Measurements from ENCODE around the gene MYCBPAP.
A peak's percentile ranks its signal among the peaks of the same experiment; 100 is the strongest.
"Not testable (repeated sequence)": the region's sequence is repeated elsewhere in the genome, so short reads cannot be mapped to it uniquely, and the experiment has no call there.

MYCBPAP gene

DNA sequence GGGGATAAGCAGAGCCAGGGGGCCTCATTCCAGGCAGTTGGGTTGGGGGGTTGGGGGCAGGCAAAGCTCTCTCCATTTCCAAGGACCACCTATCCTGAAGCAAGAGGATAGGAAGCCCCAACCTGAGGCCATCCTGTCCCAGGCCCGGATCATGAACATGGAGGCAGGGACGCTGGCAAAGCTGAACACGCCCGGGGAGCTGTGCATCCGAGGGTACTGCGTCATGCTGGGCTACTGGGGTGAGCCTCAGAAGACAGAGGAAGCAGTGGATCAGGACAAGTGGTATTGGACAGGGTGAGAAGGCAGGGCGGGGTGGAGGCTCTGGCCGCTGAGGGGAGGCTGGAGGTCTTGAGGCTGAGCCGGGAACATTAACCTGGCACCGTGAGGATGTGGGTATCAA is 36.0 kb upstream of the MYCBPAP start:
- DNase-seq (ENCODE audit: low read depth): no peak

DNA sequence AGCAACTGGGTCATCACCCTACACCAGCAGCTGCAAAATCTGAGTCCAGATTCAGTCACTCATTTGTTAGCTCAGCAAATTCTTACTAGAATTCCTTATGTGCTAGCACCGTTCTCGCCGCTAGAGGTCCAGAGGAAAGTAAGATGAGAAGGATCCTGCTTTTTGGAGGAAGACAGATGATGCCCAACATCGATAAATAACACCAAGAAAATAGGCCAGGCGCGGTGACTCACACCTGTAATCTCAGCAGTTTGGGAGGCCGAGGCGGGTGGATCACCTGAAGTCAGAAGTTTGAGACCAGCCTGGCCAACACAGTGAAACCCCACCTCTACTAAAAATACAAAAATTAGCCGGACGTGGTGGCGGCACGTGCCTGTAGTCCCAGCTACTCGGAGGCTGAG is 35.5 kb upstream of the MYCBPAP start:
- DNase-seq (ENCODE audit: low read depth): not testable (repeated sequence)

DNA sequence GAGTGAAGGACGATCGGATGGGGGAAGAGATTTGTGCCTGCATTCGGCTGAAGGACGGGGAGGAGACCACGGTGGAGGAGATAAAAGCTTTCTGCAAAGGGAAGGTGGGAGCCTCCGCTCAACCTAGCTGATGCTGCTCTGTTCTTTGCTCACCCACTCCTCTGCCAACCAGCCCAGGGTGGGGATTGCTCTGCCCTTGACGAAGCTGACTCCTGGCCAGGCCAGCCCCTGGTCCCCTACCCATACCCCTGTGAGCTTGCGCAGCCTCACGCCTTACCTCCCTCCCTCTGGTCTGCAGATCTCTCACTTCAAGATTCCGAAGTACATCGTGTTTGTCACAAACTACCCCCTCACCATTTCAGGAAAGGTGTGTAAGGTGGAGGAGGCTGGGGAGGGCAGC is 34.3 kb upstream of the MYCBPAP start:
- no peak for DNase-seq (ENCODE audit: low read depth)

DNA sequence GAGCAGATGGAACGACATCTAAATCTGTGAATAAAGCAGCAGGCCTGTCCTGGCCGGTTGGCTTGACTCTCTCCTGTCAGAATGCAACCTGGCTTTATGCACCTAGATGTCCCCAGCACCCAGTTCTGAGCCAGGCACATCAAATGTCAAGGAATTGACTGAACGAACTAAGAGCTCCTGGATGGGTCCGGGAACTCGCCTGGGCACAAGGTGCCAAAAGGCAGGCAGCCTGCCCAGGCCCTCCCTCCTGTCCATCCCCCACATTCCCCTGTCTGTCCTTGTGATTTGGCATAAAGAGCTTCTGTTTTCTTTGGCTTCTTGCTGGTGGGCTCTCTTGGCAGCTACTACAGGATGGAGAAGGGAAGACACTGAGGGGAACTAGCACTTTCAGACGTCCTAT is 33.7 kb upstream of the MYCBPAP start:
- DNase-seq (ENCODE audit: low read depth): no peak

DNA sequence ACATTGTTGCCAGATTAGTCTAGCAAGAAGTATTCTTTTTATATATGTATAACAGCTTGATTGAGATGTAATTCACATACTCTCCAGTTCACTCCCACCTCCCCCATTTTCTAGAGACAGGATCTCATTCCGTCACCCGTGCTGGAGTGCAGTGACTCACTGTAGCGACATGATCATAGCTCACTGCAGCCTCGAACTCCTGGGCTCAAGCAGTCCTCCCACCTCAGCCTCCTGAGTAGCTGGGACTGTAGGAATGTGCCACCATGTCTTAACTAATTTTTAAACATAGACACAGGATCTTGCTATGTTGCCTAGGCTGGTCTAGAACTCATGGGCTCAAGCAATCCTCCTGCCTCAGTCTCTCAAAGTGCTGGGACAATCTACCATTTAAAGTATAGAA is 32.9 kb upstream of the MYCBPAP start:
- no peak for DNase-seq (ENCODE audit: low read depth)

DNA sequence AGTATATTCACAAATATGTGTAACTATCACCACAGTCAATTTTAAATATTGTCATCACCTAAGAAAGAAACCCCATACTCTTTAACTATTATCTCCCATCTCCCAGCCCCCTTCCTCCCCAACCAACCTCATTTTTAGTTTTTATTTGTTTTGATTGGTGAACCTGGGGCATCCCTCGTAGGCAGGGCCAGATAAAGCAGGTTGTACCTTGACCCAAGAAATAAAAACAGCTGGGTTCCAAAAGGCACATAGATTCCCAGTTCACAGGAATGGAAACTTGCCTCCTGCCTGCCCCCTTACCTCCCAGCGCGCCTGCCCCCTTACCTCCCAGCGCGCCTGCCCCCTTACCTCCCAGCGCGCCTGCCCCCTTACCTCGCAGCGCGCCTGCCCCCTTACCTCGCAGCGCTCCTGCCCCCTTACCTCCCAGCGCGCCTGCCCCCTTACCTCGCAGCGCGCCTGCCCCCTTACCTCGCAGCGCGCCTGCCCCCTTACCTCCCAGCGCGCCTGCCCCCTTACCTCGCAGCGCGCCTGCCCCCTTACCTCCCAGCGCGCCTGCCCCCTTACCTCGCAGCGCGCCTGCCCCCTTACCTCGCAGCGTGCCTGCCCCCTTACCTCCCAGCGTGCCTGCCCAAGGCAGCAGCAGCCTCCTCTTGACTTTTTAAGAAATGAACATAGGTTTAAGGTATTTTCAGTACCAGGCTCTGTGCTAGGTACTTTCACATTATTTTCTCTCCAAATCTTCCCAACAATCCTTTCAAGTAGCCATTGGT is 32.3 kb upstream of the MYCBPAP start:
- not testable (repeated sequence) for DNase-seq (ENCODE audit: low read depth)

DNA sequence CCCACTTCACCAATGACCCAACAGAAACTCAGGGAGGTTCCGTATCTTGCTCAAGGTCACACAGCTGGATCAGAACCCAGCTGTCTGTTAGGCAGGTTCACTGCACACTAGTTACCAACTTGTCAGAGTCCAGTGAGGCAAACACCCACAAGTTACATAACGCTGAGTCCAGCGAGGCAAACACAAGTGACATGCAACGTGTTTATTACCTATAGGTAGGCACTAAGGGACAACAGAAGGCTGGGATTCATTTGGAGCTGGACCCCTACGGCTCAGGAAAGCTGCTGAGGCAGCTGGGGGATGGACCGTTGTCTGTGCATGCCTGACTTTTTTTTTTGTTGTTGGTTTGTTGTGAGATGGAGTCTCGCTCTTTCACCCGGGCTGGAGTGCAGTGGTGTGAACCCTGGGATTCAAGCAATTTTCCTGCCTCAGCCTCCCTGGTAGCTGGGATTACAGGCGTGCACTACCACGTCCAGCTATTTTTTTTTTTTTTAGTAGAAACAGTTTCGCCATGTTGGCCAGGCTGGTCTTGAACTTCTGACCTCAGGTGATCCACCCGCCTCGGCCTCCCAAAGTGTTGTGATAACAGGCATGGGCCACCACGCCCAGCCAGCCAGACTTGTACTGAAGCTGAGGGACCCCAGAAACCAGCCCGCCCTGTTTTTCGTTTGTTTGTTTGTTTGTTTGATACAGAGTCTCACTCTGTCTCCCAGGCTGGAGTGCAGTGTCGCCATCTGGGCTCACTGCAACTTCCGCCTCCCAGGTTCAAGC is 31.5 kb upstream of the MYCBPAP start:
- DNase-seq (ENCODE audit: low read depth): no peak

DNA sequence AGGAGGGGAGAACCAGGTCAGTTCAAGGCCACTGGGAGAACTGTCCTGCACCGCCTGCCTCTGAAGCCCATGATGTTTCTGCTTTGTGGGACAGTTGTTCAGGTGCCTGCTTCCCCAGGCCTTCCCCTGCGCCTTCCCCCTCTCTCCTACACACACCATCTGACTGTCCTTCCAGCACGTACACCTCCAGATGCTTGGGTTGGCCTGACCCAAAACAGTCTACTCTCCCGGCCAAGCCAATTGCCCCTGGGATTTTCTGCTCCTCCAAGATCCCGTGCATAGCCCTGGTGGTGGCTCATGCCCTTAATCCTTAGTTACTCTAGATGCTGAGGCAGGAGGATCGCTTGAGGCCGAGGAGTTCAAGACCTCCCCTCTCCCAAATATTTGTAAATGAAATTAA is 30.3 kb upstream of the MYCBPAP start:
- DNase-seq (ENCODE audit: low read depth): no peak

DNA sequence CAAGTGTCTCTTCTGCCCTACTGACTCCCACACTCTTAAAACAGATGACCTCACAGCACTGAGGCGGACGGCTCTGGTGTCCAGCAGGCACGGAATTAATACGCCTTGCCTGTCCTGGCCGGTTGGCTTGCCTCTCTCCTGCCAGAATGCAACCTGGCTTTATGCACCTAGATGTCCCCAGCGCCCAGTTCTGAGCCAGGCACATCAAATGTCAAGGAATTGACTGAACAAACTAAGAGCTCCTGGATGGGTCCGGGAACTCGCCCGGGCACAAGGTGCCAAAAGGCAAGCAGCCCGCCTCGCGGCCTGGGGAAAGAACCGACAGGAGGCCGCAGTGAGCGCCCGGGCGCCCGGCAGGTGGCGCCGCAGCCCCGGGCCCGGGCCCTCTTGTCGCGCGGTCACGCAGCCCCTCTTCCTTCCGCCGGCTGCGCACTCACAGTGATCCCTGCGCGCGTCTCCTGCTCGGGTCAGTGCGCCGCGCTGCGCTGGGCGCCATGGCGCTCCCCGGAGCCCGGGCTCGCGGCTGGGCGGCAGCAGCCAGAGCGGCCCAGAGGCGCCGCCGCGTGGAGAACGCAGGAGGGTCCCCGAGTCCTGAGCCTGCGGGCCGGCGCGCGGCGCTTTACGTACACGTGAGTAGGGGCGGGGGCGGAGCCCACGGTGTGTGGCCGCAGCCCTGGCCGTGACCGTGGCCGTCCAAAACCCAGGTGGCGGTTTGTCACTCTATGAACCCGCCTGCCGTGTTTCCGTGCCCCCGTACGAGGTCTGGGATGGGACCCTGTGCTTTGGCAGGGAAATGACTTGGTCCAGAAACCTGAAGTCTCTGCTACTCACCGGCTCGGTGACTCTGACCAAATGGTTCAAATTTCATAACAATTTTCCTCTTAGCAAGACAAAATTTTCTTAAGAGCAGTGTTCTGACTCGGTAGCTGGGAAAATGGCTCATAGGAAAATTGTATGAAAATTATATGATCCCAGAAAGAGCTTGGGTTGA is 29.6 kb upstream of the MYCBPAP start, which contains the start of gene RSAD1:
TSS of gene RSAD1 (plus strand) at position 470 of the 991 bp plus-strand sequence. CDS start at position 495, 25 bp downstream.
- peak; percentile 80 for DNase-seq (ENCODE audit: low read depth)

DNA sequence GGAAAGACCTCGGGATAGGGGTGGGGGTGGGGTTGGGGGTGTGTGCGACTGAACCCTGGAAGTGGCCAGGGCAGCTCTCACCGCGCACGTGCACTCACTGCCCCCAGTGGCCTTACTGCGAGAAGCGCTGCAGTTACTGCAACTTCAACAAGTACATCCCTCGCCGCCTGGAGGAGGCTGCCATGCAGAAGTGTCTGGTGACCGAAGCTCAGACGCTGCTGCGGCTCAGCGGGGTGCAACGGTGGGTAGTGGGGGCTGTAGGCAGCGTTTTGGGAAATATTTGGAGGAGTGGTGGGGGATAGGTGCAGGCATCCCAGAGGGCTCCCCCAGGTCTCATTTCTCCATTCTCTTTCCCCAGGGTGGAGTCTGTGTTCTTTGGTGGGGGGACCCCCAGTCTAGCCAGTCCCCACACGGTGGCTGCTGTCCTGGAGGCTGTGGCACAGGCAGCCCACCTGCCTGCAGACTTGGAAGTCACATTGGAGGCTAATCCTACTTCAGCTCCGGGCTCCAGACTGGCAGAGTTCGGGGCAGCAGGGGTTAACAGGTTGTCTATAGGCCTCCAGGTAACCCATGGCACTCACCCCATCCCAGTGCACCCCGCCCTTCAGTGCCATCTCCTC is 28.6 kb upstream of the MYCBPAP start:
- peak; percentile 53 for DNase-seq (ENCODE audit: low read depth)

DNA sequence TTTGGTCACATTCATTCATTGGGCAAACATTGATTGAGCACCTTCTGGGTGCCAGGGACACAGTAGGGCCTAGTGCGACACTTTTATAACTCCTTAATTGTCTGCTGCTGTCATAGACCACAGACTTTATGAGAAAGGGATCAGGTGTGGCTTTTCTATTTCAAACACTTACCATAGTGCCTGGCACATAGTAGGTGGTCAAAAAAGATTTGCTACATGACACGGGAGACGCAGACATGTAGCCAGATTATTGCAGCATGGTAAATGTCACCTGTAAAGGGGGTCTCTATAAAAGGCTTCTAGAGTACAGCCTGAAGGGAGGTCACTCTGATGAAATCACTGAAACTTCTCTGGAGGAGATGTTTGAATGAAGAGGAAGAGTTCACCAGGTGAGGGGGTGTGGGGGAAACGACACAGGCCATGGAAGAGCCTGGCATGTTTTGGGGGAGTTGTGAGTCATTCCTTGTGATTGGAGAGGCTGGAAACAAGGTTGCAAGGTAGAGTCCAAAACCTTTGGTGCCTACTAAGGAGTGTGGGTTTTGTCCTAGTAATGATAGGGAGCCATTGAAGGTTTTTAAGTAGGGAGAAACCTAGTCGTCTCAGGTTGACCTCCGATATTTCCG is 28.0 kb upstream of the MYCBPAP start:
- DNase-seq (ENCODE audit: low read depth): no peak

DNA sequence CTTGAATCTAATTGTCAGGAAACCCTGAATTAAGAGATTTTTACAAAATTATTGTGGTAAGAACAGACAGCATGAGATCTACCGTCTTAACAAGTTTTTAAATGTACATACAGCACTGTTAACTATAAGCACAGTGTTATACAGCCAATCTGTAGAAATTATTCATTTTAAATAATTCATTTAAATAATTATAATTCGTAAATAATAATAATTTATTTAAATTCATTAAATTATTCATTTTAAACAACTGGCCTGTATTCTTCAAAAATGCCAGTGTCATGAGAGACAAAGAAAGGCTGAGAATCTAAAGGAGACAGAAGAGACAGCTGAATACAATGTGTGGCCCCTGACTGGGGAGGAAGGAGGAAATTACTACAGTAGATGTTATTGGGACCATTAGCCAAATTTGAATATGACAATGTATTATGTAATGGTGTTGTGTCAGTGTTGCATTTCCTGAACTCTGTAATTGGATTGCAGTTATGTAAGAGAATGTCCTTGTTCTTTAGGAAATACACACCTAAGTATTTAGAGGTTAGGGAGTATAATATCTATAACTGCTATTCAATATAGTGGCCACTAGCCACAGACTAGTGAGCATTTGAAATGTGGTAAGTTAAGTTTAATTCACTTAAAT is 27.3 kb upstream of the MYCBPAP start:
- DNase-seq (ENCODE audit: low read depth): no peak

DNA sequence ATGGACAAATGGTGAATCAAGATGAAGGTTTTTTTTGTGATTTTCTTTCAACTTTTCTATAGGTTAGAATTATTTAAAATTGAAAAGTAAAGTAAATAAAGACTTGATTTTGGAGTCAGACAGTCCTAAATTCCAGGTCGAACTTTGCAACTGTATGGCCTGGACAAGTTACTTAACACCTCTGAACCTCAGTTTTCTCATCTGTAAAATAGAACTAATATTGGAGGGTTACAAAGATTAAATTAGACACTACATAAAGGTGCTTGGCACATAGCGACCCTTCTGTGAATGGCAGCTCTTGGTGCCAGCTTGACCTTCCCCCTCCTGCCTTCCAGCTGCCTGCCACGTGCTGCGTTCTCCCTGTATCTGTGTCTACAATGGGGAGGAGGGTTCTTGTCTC is 26.6 kb upstream of the MYCBPAP start:
- DNase-seq (ENCODE audit: low read depth): no peak

DNA sequence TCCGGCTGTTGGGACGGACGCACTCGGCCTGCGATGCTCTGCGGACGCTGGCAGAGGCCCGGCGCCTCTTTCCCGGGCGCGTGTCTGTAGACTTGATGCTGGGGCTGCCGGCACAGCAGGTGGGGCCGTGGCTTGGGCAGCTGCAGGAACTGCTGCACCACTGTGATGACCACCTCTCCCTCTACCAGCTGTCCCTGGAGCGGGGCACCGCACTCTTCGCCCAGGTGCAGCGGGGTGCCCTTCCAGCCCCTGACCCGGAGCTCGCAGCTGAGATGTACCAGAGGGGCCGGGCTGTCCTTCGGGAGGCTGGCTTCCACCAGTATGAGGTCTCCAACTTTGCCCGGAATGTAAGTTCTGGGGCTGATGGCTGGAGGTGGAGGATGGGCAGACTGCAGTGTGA is 26.1 kb upstream of the MYCBPAP start:
- no peak for DNase-seq (ENCODE audit: low read depth)

DNA sequence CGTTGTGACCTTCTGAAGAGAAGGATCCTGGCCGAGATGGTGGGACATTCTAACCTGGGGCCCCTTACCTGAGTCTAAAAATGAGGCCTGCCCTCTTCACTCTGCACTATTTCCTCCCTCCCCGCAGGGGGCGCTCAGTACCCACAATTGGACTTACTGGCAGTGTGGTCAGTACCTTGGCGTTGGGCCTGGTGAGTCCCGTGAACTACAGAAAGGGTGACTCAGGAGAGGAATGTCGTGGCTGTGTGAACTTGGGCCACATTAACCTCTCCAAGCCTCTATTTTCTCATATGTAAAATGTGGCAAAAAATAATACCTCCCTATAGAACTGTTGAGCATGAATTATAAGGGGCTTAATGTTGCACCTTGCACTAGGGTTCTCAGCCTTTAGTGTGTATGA is 25.7 kb upstream of the MYCBPAP start:
- DNase-seq (ENCODE audit: low read depth): peak; percentile 59

DNA sequence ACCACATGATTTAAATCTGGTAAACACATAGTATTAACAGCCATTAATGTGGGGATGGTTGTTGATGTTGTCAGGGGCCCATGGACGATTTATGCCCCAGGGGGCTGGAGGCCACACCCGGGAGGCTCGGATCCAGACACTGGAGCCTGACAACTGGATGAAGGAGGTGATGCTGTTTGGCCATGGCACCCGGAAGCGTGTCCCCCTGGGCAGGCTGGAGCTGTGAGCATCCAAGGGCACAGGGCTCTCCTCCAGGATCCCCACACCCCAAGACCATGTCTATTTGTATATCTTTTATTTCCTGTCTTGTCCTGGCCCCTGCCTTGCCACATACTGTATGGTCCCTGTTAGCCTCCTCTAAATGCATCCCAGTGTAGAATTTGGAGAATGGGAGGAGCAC is 25.0 kb upstream of the MYCBPAP start:
- no peak for DNase-seq (ENCODE audit: low read depth)

DNA sequence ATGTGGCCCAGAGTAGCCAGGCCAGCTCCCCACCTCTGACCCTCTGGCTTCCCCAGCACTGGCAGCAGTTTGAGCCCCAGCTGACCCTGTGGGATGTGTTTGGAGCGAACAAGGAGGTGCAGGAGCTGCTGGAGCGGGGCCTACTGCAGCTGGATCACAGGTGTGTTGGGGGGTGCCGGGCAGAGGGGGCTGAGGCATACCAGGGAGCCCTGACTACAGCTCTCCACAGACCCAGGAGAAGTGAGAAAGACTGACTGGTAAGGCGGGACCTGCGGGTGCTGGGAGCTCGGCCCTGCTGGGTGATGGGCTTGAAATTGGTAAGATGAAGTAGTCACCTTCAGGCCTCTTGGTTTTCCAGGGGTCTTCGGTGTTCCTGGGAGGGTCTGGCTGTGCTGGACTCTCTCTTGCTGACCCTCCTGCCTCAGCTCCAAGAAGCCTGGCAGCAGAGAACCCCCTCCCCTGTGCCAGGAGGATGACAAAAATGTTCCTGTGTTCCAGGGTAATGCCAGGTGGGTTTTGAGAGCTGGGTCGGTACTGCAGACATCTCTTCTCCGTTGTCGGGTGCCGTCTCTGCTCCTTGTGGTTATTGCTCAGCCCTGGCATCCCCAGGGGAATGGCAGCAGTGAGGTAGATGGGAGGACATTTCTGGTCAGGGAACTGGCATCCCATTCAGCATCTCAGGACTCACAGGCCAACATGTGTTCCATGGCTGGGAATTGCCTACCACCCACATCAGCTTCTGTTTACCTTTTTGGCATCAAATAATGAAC is 23.7 kb upstream of the MYCBPAP start:
- no peak for DNase-seq (ENCODE audit: low read depth)

DNA sequence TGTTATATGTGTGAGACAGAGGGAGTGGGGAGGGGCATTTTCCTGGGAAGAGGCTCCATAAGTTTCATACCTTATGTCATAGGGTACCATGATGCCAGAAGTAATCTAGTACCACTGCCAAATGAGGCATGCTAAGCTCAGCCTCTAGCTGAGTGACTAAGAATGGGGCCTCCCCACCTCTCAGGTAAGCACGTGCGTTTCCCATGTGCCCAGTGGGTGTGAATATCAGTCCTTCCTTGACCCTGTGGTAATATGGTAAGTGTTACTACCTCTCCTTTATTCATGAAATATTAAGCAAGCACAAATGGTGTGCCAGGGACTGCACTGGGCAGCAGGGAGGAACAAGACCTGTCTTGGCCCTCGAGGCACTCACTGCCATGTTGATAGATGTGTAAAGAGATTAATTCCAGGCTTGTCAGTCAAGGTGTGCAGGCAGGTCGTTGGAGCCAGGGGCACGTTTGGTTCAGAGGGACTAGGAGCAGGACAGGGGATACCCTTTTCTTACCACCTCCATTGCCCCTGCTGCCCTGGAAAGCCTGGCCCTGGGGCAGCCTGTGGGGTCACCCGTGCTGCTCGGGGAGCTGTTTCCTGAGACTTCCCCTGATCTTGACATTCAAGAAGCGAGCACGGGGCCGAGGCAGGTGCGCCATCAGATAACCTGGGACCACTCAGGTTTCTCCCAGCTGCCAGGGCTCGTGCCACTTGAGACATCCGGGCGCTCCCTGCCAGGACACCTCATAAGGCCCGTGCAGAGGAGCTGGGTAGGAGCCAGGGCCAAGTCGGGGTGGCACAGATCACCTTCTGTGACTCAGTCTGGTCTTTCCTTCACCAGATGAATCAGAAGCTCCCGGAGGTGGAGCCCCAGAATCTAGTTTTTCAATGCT is 20.8 kb upstream of the MYCBPAP start:
- DNase-seq (ENCODE audit: low read depth): no peak

DNA sequence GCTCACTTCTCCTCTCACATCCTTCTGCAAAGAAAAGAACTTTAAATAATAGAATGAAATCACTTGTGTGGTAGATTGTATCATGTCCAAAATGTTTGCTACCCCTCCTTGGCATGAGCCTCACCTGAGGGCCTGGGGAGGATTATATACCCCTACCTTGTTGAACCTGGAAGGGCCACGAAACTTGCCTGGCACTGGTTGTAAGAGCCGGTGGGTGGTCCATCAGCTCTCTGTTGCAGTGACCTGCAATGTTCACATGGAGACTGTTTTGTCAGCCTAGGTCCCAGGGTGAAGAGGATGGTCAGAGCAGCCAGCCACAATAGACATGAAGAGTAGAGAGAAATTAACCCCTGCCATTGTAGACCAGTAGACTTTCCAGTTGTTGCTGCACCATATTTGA is 19.4 kb upstream of the MYCBPAP start:
- DNase-seq (ENCODE audit: low read depth): no peak

All from activated T-helper 9 cell treated with anti-CD3 and anti-CD28 coated beads, Interleukin-2, amount 50 U/mL, for 16 hours (primary cell).